ENCODE results near the gene HLA-DRB5. TPM values are rescaled to one million over a fixed set of nuclear protein-coding genes. Genes with fewer than 3 reads are reported as not detected.
"Not testable (repeated sequence)": the region's sequence is repeated elsewhere in the genome, so short reads cannot be mapped to it uniquely, and the experiment has no call there.

The HLA-DRB5 gene
- total RNA-seq, 1 experiment from 2014 or later: not detected

- H3K27ac Mint-ChIP-seq (ENCODE audit: unreplicated experiment): no peak overlapping the region
- no peaks in the 10 kb centered on the region for H3K36me3 Mint-ChIP-seq (ENCODE audit: insufficient read depth, unreplicated experiment)
- H3K27me3 Mint-ChIP-seq (ENCODE audit: insufficient read depth, unreplicated experiment): peaks cover 19% of the 10 kb centered on the region
- no peaks in the 10 kb centered on the region for H3K9me3 ChIP-seq
- no peaks in the 10 kb centered on the region for H3K4me1 Mint-ChIP-seq (ENCODE audit: low read depth, unreplicated experiment)
- POLR2A ChIA-PET: no interaction called here
- no TSS peak for BruUV-seq (replicated peaks)
- TF ChIP-seq CTCF (IDR thresholded peaks at IDR 0.05; ENCODE audit: insufficient read depth in 1 of 2, low read depth in 1 of 2, low read length in 1 of 2, severe bottlenecking in 1 of 2, unreplicated experiment in 1 of 2): no peak
- DNase-seq: no peak
- H3K4me3 ChIP-seq (ENCODE audit: low read depth, low read length): no peak overlapping the region
- no peaks in the 10 kb centered on the region for H3K27me3 ChIP-seq (replicated peaks; ENCODE audit: control insufficient read depth, insufficient read depth, low read length)
- CTCF ChIA-PET: no interaction called here
- H3K9me3 Mint-ChIP-seq (ENCODE audit: unreplicated experiment): no peaks in the 10 kb centered on the region
- no peaks in the 10 kb centered on the region for H3K4me1 ChIP-seq
- intact Hi-C loops (cut with micrococcal nuclease; ENCODE audit: unreplicated experiment): no loop called here
- no peak overlapping the region for H3K4me3 Mint-ChIP-seq (ENCODE audit: unreplicated experiment)
- no peaks in the 10 kb centered on the region for H3K36me3 ChIP-seq (ENCODE audit: control insufficient read depth, insufficient read depth, low read length)
These were observed 46.0 kb downstream of the HLA-DRB5 start for GRCh38 chr6:32483968-32484613.

- Histone ChIP-seq H3K9me3 (no peaks in the 10 kb centered on the region), H3K4me1 (no peaks in the 10 kb centered on the region), H3K4me3 (ENCODE audit: low read depth, low read length) (no peak overlapping the region), H3K36me3 (ENCODE audit: control insufficient read depth, insufficient read depth, low read length) (no peaks in the 10 kb centered on the region), H3K27me3 (replicated peaks; ENCODE audit: control insufficient read depth, insufficient read depth, low read length) (no peaks in the 10 kb centered on the region)
- POLR2A ChIA-PET: no interaction called here
- intact Hi-C loops (cut with micrococcal nuclease; ENCODE audit: unreplicated experiment): no loop called here
- no peak for TF ChIP-seq CTCF (IDR thresholded peaks at IDR 0.05; ENCODE audit: insufficient read depth in 1 of 2, low read depth in 1 of 2, low read length in 1 of 2, severe bottlenecking in 1 of 2, unreplicated experiment in 1 of 2)
- Mint-ChIP-seq H3K4me3 (ENCODE audit: unreplicated experiment) (no peak overlapping the region), H3K9me3 (ENCODE audit: unreplicated experiment) (no peaks in the 10 kb centered on the region), H3K4me1 (ENCODE audit: low read depth, unreplicated experiment) (no peaks in the 10 kb centered on the region), H3K27me3 (ENCODE audit: insufficient read depth, unreplicated experiment) (peaks cover 11% of the 10 kb centered on the region), H3K36me3 (ENCODE audit: insufficient read depth, unreplicated experiment) (no peaks in the 10 kb centered on the region), H3K27ac (ENCODE audit: unreplicated experiment) (no peak overlapping the region)
- no TSS peak for BruUV-seq (replicated peaks)
- no peak for DNase-seq
- CTCF ChIA-PET: no interaction called here
These were observed 54.5 kb downstream of the HLA-DRB5 start for GRCh38 chr6:32475392-32476206.

DNA sequence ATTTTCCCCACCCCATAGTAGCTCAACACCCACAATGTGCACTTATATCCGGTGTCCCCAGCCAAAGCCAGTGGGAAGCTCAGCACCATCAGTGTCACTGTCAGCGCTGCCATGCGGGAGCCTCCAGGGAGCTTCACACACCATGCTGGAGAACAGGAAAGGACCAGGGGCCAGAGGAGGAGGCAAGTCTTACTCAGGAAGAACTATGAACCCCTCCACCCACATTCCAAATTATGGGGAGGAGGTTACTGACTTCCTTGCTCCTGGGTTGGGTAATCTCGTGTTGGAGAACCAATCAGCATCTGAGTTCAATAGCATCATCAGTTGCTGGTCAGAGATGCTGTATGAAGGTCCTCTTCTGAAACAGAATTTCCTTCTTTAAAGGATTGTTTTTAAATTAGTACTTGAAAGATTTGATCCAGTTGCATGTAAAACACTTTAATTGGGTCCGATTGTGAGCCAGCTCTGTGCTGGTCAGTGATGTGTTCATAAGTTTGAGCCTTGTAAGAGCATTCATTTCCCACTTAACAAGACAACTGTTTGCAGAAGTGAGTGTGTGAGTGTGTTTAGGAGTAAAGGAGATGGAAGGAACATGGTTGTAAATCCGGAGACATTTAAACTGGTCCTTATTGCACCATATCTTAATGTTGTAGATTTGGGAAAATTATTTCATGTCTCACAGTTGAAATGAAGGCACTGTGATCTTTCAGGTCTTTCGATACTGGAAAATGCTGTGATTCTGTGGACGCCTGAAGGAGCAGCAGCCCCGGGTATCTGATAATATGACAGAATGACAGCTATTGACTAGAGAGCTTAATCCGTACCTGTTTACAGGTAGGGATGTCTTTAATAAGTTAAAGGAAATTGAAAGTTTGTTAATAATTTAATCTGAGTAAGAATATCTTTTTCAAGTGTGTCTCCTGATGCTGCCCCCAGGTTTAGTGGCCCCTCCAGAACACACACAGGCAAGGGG is 56.4 kb downstream of the HLA-DRB5 start:
- H3K4me3 ChIP-seq (ENCODE audit: low read depth, low read length); H3K9me3 Mint-ChIP-seq (ENCODE audit: unreplicated experiment); DNase-seq; H3K4me1 ChIP-seq; H3K36me3 ChIP-seq (ENCODE audit: control insufficient read depth, insufficient read depth, low read length); H3K9me3 ChIP-seq; POLR2A ChIA-PET; BruUV-seq (replicated peaks); H3K36me3 Mint-ChIP-seq (ENCODE audit: insufficient read depth, unreplicated experiment); H3K27me3 ChIP-seq (replicated peaks; ENCODE audit: control insufficient read depth, insufficient read depth, low read length); H3K27ac Mint-ChIP-seq (ENCODE audit: unreplicated experiment); CTCF ChIA-PET; H3K4me3 Mint-ChIP-seq (ENCODE audit: unreplicated experiment); H3K4me1 Mint-ChIP-seq (ENCODE audit: low read depth, unreplicated experiment); intact Hi-C loops (cut with micrococcal nuclease; ENCODE audit: unreplicated experiment): not testable (repeated sequence)
- peaks cover 12% of the 10 kb centered on the region for H3K27me3 Mint-ChIP-seq (ENCODE audit: insufficient read depth, unreplicated experiment)
